IPS-18a (cell line): ENCODE results near the gene MUC4.
"Not testable (repeated sequence)": the region's sequence is repeated elsewhere in the genome, so short reads cannot be mapped to it uniquely, and the experiment has no call there.

Experiments used
- H3K27ac ChIP-seq: one replicate; pipeline ENCODE4 v1.5.1; 2013; ENCODE audit warnings: low read length
- H3K27me3 ChIP-seq: one replicate; pipeline ENCODE4 v1.6.1; 2013; ENCODE audit warnings: mild to moderate bottlenecking, low read length; ENCODE audit not compliant: control insufficient read depth, insufficient read depth
- H3K36me3 ChIP-seq: one replicate; pipeline ENCODE4 v1.6.1; 2013; ENCODE audit warnings: low read depth, low read length; ENCODE audit not compliant: control insufficient read depth
- H3K4me1 ChIP-seq: one replicate; pipeline ENCODE4 v1.6.1; 2013; ENCODE audit warnings: low read depth, low read length; ENCODE audit not compliant: control insufficient read depth
- H3K4me3 ChIP-seq: one replicate; pipeline ENCODE4 v1.5.1; 2013; ENCODE audit warnings: low read length
- H3K9ac ChIP-seq: one replicate; pipeline ENCODE4 v1.6.1; 2013; ENCODE audit warnings: mild to moderate bottlenecking, low read length, moderate library complexity
- H3K9me3 ChIP-seq: one replicate; pipeline ENCODE4 v1.6.1; 2013; ENCODE audit warnings: low read depth, low read length; ENCODE audit not compliant: control insufficient read depth

The MUC4 gene

GRCh38 chr3:195737782-195738181 lies 73.9 kb downstream of the MUC4 start:
- H3K9ac ChIP-seq, H3K4me1 ChIP-seq, H3K9me3 ChIP-seq, H3K27me3 ChIP-seq, H3K36me3 ChIP-seq, H3K27ac ChIP-seq, H3K4me3 ChIP-seq: not testable (repeated sequence)

- no peaks in the 10 kb centered on the region for H3K27me3 ChIP-seq
- H3K27ac ChIP-seq, result no peak overlapping the region
- H3K9ac ChIP-seq, result no peak overlapping the region
- no peaks in the 10 kb centered on the region for H3K36me3 ChIP-seq
- H3K4me3 ChIP-seq, result no peak overlapping the region
- H3K9me3 ChIP-seq, result no peaks in the 10 kb centered on the region
- H3K4me1 ChIP-seq, result no peaks in the 10 kb centered on the region
These were observed 74.8 kb downstream of the MUC4 start for GRCh38 chr3:195736866-195737490.

GRCh38 chr3:195735036-195735695 lies 76.6 kb downstream of the MUC4 start:
- Histone ChIP-seq H3K27me3 (no peaks in the 10 kb centered on the region), H3K36me3 (no peaks in the 10 kb centered on the region), H3K4me3 (no peak overlapping the region), H3K27ac (no peak overlapping the region), H3K9me3 (no peaks in the 10 kb centered on the region), H3K9ac (no peak overlapping the region), H3K4me1 (no peaks in the 10 kb centered on the region)

- no peak overlapping the region for H3K9ac ChIP-seq
- no peak overlapping the region for H3K27ac ChIP-seq
- no peaks in the 10 kb centered on the region for H3K27me3 ChIP-seq
- H3K36me3 ChIP-seq, result no peaks in the 10 kb centered on the region
- no peaks in the 10 kb centered on the region for H3K4me1 ChIP-seq
- no peak overlapping the region for H3K4me3 ChIP-seq
- no peaks in the 10 kb centered on the region for H3K9me3 ChIP-seq
These were observed 78.8 kb downstream of the MUC4 start for GRCh38 chr3:195732940-195733339.

- Histone ChIP-seq H3K4me3 (no peak overlapping the region), H3K9me3 (no peaks in the 10 kb centered on the region), H3K4me1 (no peaks in the 10 kb centered on the region), H3K27ac (no peak overlapping the region), H3K36me3 (no peaks in the 10 kb centered on the region), H3K9ac (no peak overlapping the region), H3K27me3 (no peaks in the 10 kb centered on the region)
These were observed 80.3 kb downstream of the MUC4 start for GRCh38 chr3:195731356-195731905.

GRCh38 chr3:195729476-195730251 lies 82.1 kb downstream of the MUC4 start:
- H3K9ac ChIP-seq, result no peak overlapping the region
- H3K27ac ChIP-seq, result no peak overlapping the region
- no peaks in the 10 kb centered on the region for H3K9me3 ChIP-seq
- no peaks in the 10 kb centered on the region for H3K27me3 ChIP-seq
- H3K4me1 ChIP-seq, result no peaks in the 10 kb centered on the region
- no peaks in the 10 kb centered on the region for H3K36me3 ChIP-seq
- no peak overlapping the region for H3K4me3 ChIP-seq

GRCh38 chr3:195728789-195729188 lies 82.9 kb downstream of the MUC4 start:
- H3K4me1 ChIP-seq, H3K4me3 ChIP-seq, H3K27me3 ChIP-seq, H3K27ac ChIP-seq, H3K36me3 ChIP-seq, H3K9ac ChIP-seq, H3K9me3 ChIP-seq: not testable (repeated sequence)

- Histone ChIP-seq H3K36me3 (no peaks in the 10 kb centered on the region), H3K9ac (no peak overlapping the region), H3K4me1 (no peaks in the 10 kb centered on the region), H3K4me3 (no peak overlapping the region), H3K9me3 (no peaks in the 10 kb centered on the region), H3K27ac (no peak overlapping the region), H3K27me3 (no peaks in the 10 kb centered on the region)
These were observed 84.0 kb downstream of the MUC4 start for GRCh38 chr3:195727606-195728195.

- not testable (repeated sequence) for H3K4me3 ChIP-seq, H3K9ac ChIP-seq, H3K4me1 ChIP-seq, H3K27ac ChIP-seq, H3K36me3 ChIP-seq, H3K27me3 ChIP-seq, H3K9me3 ChIP-seq
These were observed 85.6 kb downstream of the MUC4 start for GRCh38 chr3:195725916-195726740.

- not testable (repeated sequence) for H3K36me3 ChIP-seq, H3K27ac ChIP-seq, H3K27me3 ChIP-seq, H3K9me3 ChIP-seq, H3K9ac ChIP-seq, H3K4me3 ChIP-seq, H3K4me1 ChIP-seq
These were observed 87.4 kb downstream of the MUC4 start for GRCh38 chr3:195724363-195724762.

- not testable (repeated sequence) for H3K9ac ChIP-seq, H3K4me1 ChIP-seq, H3K27me3 ChIP-seq, H3K9me3 ChIP-seq, H3K36me3 ChIP-seq, H3K27ac ChIP-seq, H3K4me3 ChIP-seq
These were observed 88.8 kb downstream of the MUC4 start for GRCh38 chr3:195722996-195723345.
